ENCODE measurements around the gene CYP24A1.

CYP24A1 gene

DNA sequence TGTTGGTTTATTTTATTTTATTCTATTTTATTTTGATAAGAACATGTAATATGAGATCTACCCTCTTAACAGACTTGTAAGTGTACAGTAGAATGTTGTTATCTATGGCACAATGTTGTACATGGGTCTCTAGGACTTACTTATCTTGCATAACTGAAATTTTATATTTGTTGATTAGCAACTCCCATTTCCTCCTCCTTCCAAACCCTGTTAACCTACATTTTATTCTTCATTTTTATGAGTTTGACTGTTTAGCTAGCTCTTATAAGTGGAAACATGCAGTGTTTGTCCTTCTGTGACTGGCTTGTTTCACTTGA is 65.5 kb downstream of the CYP24A1 start:
- Histone ChIP-seq H3K9me3 (no peaks in the 10 kb centered on the region), H3K27me3 (peaks cover 27% of the 10 kb centered on the region), H3K4me3 (ENCODE audit: low read depth, low read length) (no peak overlapping the region), H3K4me1 (no peaks in the 10 kb centered on the region), H3K36me3 (no peaks in the 10 kb centered on the region)
- TF ChIP-seq, protein P1, sequence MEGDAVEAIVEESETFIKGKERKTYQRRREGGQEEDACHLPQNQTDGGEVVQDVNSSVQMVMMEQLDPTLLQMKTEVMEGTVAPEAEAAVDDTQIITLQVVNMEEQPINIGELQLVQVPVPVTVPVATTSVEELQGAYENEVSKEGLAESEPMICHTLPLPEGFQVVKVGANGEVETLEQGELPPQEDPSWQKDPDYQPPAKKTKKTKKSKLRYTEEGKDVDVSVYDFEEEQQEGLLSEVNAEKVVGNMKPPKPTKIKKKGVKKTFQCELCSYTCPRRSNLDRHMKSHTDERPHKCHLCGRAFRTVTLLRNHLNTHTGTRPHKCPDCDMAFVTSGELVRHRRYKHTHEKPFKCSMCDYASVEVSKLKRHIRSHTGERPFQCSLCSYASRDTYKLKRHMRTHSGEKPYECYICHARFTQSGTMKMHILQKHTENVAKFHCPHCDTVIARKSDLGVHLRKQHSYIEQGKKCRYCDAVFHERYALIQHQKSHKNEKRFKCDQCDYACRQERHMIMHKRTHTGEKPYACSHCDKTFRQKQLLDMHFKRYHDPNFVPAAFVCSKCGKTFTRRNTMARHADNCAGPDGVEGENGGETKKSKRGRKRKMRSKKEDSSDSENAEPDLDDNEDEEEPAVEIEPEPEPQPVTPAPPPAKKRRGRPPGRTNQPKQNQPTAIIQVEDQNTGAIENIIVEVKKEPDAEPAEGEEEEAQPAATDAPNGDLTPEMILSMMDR (IDR thresholded peaks at IDR 0.05; ENCODE audit: low read depth, low read length), result no peak
- DNase-seq, result no peak

GRCh38 chr20:54107600-54108325 is 66.0 kb downstream of the CYP24A1 start:
- Histone ChIP-seq H3K9me3 (no peaks in the 10 kb centered on the region), H3K36me3 (no peaks in the 10 kb centered on the region), H3K27me3 (peaks cover 27% of the 10 kb centered on the region), H3K4me1 (no peaks in the 10 kb centered on the region), H3K4me3 (ENCODE audit: low read depth, low read length) (no peak overlapping the region)
- no peak for DNase-seq
- TF ChIP-seq, protein P1 (IDR thresholded peaks at IDR 0.05; ENCODE audit: low read depth, low read length), result no peak

GRCh38 chr20:54107181-54107580 is 66.6 kb downstream of the CYP24A1 start:
- TF ChIP-seq, protein P1 (IDR thresholded peaks at IDR 0.05; ENCODE audit: low read depth, low read length), result no peak
- Histone ChIP-seq H3K27me3 (peaks cover 27% of the 10 kb centered on the region), H3K4me1 (no peaks in the 10 kb centered on the region)

GRCh38 chr20:54106162-54106561 is 67.6 kb downstream of the CYP24A1 start:
- no peaks in the 10 kb centered on the region for H3K4me1 ChIP-seq
- no peak overlapping the region for H3K4me3 ChIP-seq (ENCODE audit: low read depth, low read length)
- no peaks in the 10 kb centered on the region for H3K36me3 ChIP-seq
- H3K27me3 ChIP-seq, result peaks cover 24% of the 10 kb centered on the region
- DNase-seq, result no peak
- TF ChIP-seq, protein P1 (IDR thresholded peaks at IDR 0.05; ENCODE audit: low read depth, low read length), result no peak
- H3K9me3 ChIP-seq, result no peaks in the 10 kb centered on the region

More at GRCh38 chr20:54107181-54107580, 66.6 kb downstream of the CYP24A1 start:
- no peak overlapping the region for H3K4me3 ChIP-seq (ENCODE audit: low read depth, low read length)
- H3K9me3 ChIP-seq, result no peaks in the 10 kb centered on the region
- no peaks in the 10 kb centered on the region for H3K36me3 ChIP-seq
- no peak for DNase-seq

DNA sequence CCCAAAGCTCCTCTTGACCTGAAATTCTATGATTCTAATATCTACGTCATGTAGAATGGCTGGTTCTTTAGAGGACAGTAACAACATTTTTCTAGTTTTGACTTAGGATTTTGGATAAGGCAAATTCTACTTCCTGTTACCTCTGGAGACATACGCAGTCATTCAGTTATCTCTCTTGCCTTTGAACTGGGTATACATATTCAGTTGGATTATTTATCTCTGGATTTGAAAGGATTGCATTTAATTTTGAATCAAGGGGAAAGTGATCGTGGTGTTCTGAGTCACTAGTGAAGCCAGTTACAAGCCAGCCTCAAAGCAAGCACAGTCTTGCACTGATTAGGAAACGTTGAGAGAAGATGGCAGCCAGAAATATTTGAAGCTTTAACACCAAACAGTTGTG is 68.1 kb downstream of the CYP24A1 start:
- Histone ChIP-seq H3K36me3 (no peaks in the 10 kb centered on the region), H3K9me3 (no peaks in the 10 kb centered on the region), H3K4me1 (no peaks in the 10 kb centered on the region), H3K27me3 (peaks cover 20% of the 10 kb centered on the region), H3K4me3 (ENCODE audit: low read depth, low read length) (no peak overlapping the region)
- TF ChIP-seq, protein P1 (IDR thresholded peaks at IDR 0.05; ENCODE audit: low read depth, low read length), result no peak
- DNase-seq, result no peak

- DNase-seq, result no peak
- Histone ChIP-seq H3K9me3 (no peaks in the 10 kb centered on the region), H3K36me3 (no peaks in the 10 kb centered on the region), H3K4me3 (ENCODE audit: low read depth, low read length) (no peak overlapping the region), H3K4me1 (no peaks in the 10 kb centered on the region), H3K27me3 (peaks cover 20% of the 10 kb centered on the region)
- TF ChIP-seq, protein P1 (IDR thresholded peaks at IDR 0.05; ENCODE audit: low read depth, low read length), result no peak
These were observed 69.0 kb downstream of the CYP24A1 start for GRCh38 chr20:54104781-54105180.

Measured in BE2C (cell line).